Fibroblast of the aortic adventitia (primary cell): ENCODE results near the gene OBP2A. TPM values are rescaled to one million over a fixed set of nuclear protein-coding genes. Genes with fewer than 3 reads are reported as not detected.
A peak's percentile ranks its signal among the peaks of the same experiment; 100 is the strongest.
"Not testable (repeated sequence)": the region's sequence is repeated elsewhere in the genome, so short reads cannot be mapped to it uniquely, and the experiment has no call there.

Source experiments
- DNase-seq: peaks from one replicate; pipeline ENCODE4 v3.0.0-alpha.2; 2010; ENCODE audit warnings: low read depth
- H3K4me3 ChIP-seq: 2 replicates; pipeline ENCODE4 v1.5.1; 2011; ENCODE audit warnings: low read depth, mild to moderate bottlenecking, control low read depth, low read length, moderate library complexity
- CTCF ChIP-seq: IDR thresholded peaks from 2 replicates; pipeline ENCODE4 v1.5.1; 2011; ENCODE audit warnings: mild to moderate bottlenecking, low read length, control low read depth, inconsistent platforms; ENCODE audit not compliant: insufficient read depth
- total RNA-seq: library from RNA; depleted of rRNA; stranded (reverse); fragments of >200 nt; gene quantifications from 2 replicates; pipeline ENCODE4 v1.2.3, GENCODE V29; 2012; ENCODE audit warnings: low replicate concordance

Gene OBP2A
- total RNA-seq, 1 donor = not detected

GRCh38 chr9:135531096-135531495, 14.8 kb upstream of the OBP2A start:
- TF ChIP-seq CTCF = no peak
- no peak for DNase-seq
- H3K4me3 ChIP-seq = no peak overlapping the region

GRCh38 chr9:135533113-135533512, 12.8 kb upstream of the OBP2A start:
- no peak overlapping the region for H3K4me3 ChIP-seq
- TF ChIP-seq CTCF = no peak
- no peak for DNase-seq

- no peak overlapping the region for H3K4me3 ChIP-seq
- no peak for DNase-seq
- no peak for TF ChIP-seq CTCF
These were observed 12.3 kb upstream of the OBP2A start for GRCh38 chr9:135533674-135534073.

- not testable (repeated sequence) for DNase-seq, H3K4me3 ChIP-seq
These were observed 11.7 kb upstream of the OBP2A start for GRCh38 chr9:135534192-135534711.

GRCh38 chr9:135534826-135535225, 11.1 kb upstream of the OBP2A start:
- H3K4me3 ChIP-seq, DNase-seq: not testable (repeated sequence)

- not testable (repeated sequence) for H3K4me3 ChIP-seq, DNase-seq
These were observed 10.3 kb upstream of the OBP2A start for GRCh38 chr9:135535631-135536030.

- TF ChIP-seq CTCF = no peak
- peak; percentile 9 for DNase-seq
- no peak overlapping the region for H3K4me3 ChIP-seq
These were observed 9.7 kb upstream of the OBP2A start for GRCh38 chr9:135536216-135536615.

GRCh38 chr9:135543262-135543894, 2.5 kb upstream of the OBP2A start:
- not testable (repeated sequence) for H3K4me3 ChIP-seq
- DNase-seq = peak; percentile 20

GRCh38 chr9:135544981-135545635, 818 bp upstream of the OBP2A start:
- no peak overlapping the region for H3K4me3 ChIP-seq
- no peak for DNase-seq
- TF ChIP-seq CTCF = no peak

- not testable (repeated sequence) for DNase-seq
These were observed 1.1 kb downstream of the OBP2A start for GRCh38 chr9:135546792-135547617.

More at GRCh38 chr9:135546792-135547617, 1.1 kb downstream of the OBP2A start:
- H3K4me3 ChIP-seq = not testable (repeated sequence)
